Measurements from ENCODE around the gene SIK3. TPM values are rescaled to one million over a fixed set of nuclear protein-coding genes. Genes with fewer than 3 reads are reported as not detected.

The SIK3 gene
- total RNA-seq, 2 donors from 2014 or later: 37.2 to 43.5 TPM

- H3K27me3 ChIP-seq (ENCODE audit: control insufficient read depth, insufficient read depth, low read length, poor library complexity, severe bottlenecking): no peaks in the 10 kb centered on the region
- no peak overlapping the region for H3K4me3 Mint-ChIP-seq
Observed at GRCh38 chr11:116994195-116994594, 104.0 kb downstream of the SIK3 start.

GRCh38 chr11:116993599-116993998 lies 104.6 kb downstream of the SIK3 start:
- H3K4me3 ChIP-seq (ENCODE audit: low read length): no peak overlapping the region

More at GRCh38 chr11:116994195-116994594, 104.0 kb downstream of the SIK3 start:
- H3K4me1 ChIP-seq (ENCODE audit: control insufficient read depth, insufficient read depth, low read length): peaks cover 13% of the 10 kb centered on the region
- H3K27ac Mint-ChIP-seq: peak overlapping the region; percentile 32
- H3K9me3 ChIP-seq (ENCODE audit: control insufficient read depth, low read length): no peaks in the 10 kb centered on the region
- no peaks in the 10 kb centered on the region for H3K9me3 Mint-ChIP-seq
- WGBS, 2 experiments (ENCODE audit: insufficient coverage in 1 of 2, insufficient read length in 1 of 2): 63 to 83% methylated on average over 2 to 3 of the region's 3 CpGs
- peak overlapping the region; percentile 45 for H3K27ac ChIP-seq (ENCODE audit: low read depth, low read length)
- no peak for TF ChIP-seq CTCF (conservative IDR thresholded peaks at IDR 0.05)
- H3K9ac ChIP-seq (ENCODE audit: extremely low read depth, low read length, poor library complexity, severe bottlenecking): no peak overlapping the region
- H3K36me3 Mint-ChIP-seq (ENCODE audit: low read depth): no peaks in the 10 kb centered on the region
- H3K36me3 ChIP-seq (ENCODE audit: control insufficient read depth, insufficient read depth, low read length): no peaks in the 10 kb centered on the region
- DNase-seq: no peak
- H3K27me3 Mint-ChIP-seq (ENCODE audit: insufficient read depth): no peaks in the 10 kb centered on the region
- peaks cover 31% of the 10 kb centered on the region for H3K4me1 Mint-ChIP-seq
- no peak overlapping the region for H3K4me3 ChIP-seq (ENCODE audit: low read length)

GRCh38 chr11:116991491-116991890 lies 106.7 kb downstream of the SIK3 start:
- Histone ChIP-seq H3K4me3 (ENCODE audit: low read length) (no peak overlapping the region), H3K9me3 (ENCODE audit: control insufficient read depth, low read length) (no peaks in the 10 kb centered on the region), H3K9ac (ENCODE audit: extremely low read depth, low read length, poor library complexity, severe bottlenecking) (no peak overlapping the region), H3K36me3 (ENCODE audit: control insufficient read depth, insufficient read depth, low read length) (no peaks in the 10 kb centered on the region), H3K27me3 (ENCODE audit: control insufficient read depth, insufficient read depth, low read length, poor library complexity, severe bottlenecking) (no peaks in the 10 kb centered on the region), H3K4me1 (ENCODE audit: control insufficient read depth, insufficient read depth, low read length) (peaks cover 13% of the 10 kb centered on the region), H3K27ac (ENCODE audit: low read depth, low read length) (no peak overlapping the region)
- Mint-ChIP-seq H3K27me3 (ENCODE audit: insufficient read depth) (no peaks in the 10 kb centered on the region), H3K4me3 (no peak overlapping the region), H3K9me3 (no peaks in the 10 kb centered on the region), H3K27ac (no peak overlapping the region), H3K4me1 (peaks cover 43% of the 10 kb centered on the region), H3K36me3 (ENCODE audit: low read depth) (no peaks in the 10 kb centered on the region)
- no peak for DNase-seq
- WGBS, 2 experiments (ENCODE audit: insufficient coverage in 1 of 2, insufficient read length in 1 of 2): 83 to 100% methylated on average over 1 of the region's 1 CpG
- no peak for TF ChIP-seq CTCF (conservative IDR thresholded peaks at IDR 0.05)

More at GRCh38 chr11:116993599-116993998, 104.6 kb downstream of the SIK3 start:
- Histone ChIP-seq H3K9ac (ENCODE audit: extremely low read depth, low read length, poor library complexity, severe bottlenecking) (no peak overlapping the region), H3K27me3 (ENCODE audit: control insufficient read depth, insufficient read depth, low read length, poor library complexity, severe bottlenecking) (no peaks in the 10 kb centered on the region), H3K27ac (ENCODE audit: low read depth, low read length) (peak overlapping the region; percentile 45), H3K9me3 (ENCODE audit: control insufficient read depth, low read length) (no peaks in the 10 kb centered on the region), H3K36me3 (ENCODE audit: control insufficient read depth, insufficient read depth, low read length) (no peaks in the 10 kb centered on the region), H3K4me1 (ENCODE audit: control insufficient read depth, insufficient read depth, low read length) (peaks cover 13% of the 10 kb centered on the region)
- Mint-ChIP-seq H3K4me1 (peaks cover 37% of the 10 kb centered on the region), H3K4me3 (no peak overlapping the region), H3K27me3 (ENCODE audit: insufficient read depth) (no peaks in the 10 kb centered on the region), H3K36me3 (ENCODE audit: low read depth) (no peaks in the 10 kb centered on the region), H3K9me3 (no peaks in the 10 kb centered on the region), H3K27ac (peak overlapping the region; percentile 3)
- no peak for DNase-seq
- TF ChIP-seq CTCF (conservative IDR thresholded peaks at IDR 0.05): no peak
- WGBS, 2 experiments (ENCODE audit: insufficient coverage in 1 of 2, insufficient read length in 1 of 2): 56 to 75% methylated on average over 4 to 6 of the region's 6 CpGs
